Kidney epithelial cell (primary cell): Measurements from ENCODE around the gene YBX2. TPM values are rescaled to one million over a fixed set of nuclear protein-coding genes. Genes with fewer than 3 reads are reported as not detected.

Experiments used
- DNase-seq: peaks from one replicate; pipeline ENCODE4 v3.0.0-alpha.2; 2010; ENCODE audit warnings: low read depth
- H3K27me3 ChIP-seq: 2 replicates; pipeline ENCODE4 v1.6.0; 2011; ENCODE audit warnings: low read length; ENCODE audit not compliant: control insufficient read depth, insufficient read depth
- H3K36me3 ChIP-seq: 2 replicates; pipeline ENCODE4 v1.5.1; 2011; ENCODE audit warnings: low read length; ENCODE audit not compliant: control insufficient read depth, insufficient read depth
- H3K4me3 ChIP-seq: 2 replicates; pipeline ENCODE4 v1.5.1; 2011; ENCODE audit warnings: low read depth, mild to moderate bottlenecking, control low read depth, low read length
- CTCF ChIP-seq: IDR thresholded peaks from 2 replicates; pipeline ENCODE4 v1.5.1; 2011; ENCODE audit warnings: mild to moderate bottlenecking, moderate library complexity, low read length, control low read depth, inconsistent platforms; ENCODE audit not compliant: insufficient read depth, poor library complexity, severe bottlenecking
- total RNA-seq: library from RNA; depleted of rRNA; stranded (reverse); fragments of >200 nt; gene quantifications from 2 replicates; pipeline ENCODE4 v1.2.3, GENCODE V29; 2015

YBX2 gene
- total RNA-seq, 1 donor from 2014 or later, result 0.08 TPM

- DNase-seq, result no peak
- H3K4me3 ChIP-seq, result peak within 1 kb of the TSS; percentile 89
- H3K36me3 ChIP-seq, result no peaks in the 10 kb centered on the region
- H3K27me3 ChIP-seq, result no peaks in the 10 kb centered on the region
- TF ChIP-seq CTCF, result no peak
These were observed 52.4 kb downstream of the YBX2 start, which contains the start of gene GABARAP for GRCh38 chr17:7241783-7242716. GABARAP (minus strand) TSS chr17:7242449; CDS start chr17:7242330, 119 bp downstream.

GRCh38 chr17:7241090-7241733, 53.2 kb downstream of the YBX2 start:
- Histone ChIP-seq H3K36me3 (no peaks in the 10 kb centered on the region), H3K27me3 (no peaks in the 10 kb centered on the region), H3K4me3 (peak overlapping the region; percentile 89)
- DNase-seq, result no peak
- no peak for TF ChIP-seq CTCF

GRCh38 chr17:7240375-7240774, 54.1 kb downstream of the YBX2 start:
- Histone ChIP-seq H3K27me3 (no peaks in the 10 kb centered on the region), H3K36me3 (peaks cover 4% of the 10 kb centered on the region), H3K4me3 (no peak overlapping the region)
- DNase-seq, result no peak
- no peak for TF ChIP-seq CTCF

GRCh38 chr17:7239091-7240027, 55.1 kb downstream of the YBX2 start, which contains the start of gene PHF23:
PHF23 (minus strand) TSS chr17:7239457; CDS start chr17:7239279, 178 bp downstream.
- Histone ChIP-seq H3K27me3 (no peaks in the 10 kb centered on the region), H3K4me3 (peak within 1 kb of the TSS; percentile 97), H3K36me3 (peaks cover 5% of the 10 kb centered on the region)
- peak; percentile 93 for DNase-seq
- no peak for TF ChIP-seq CTCF

GRCh38 chr17:7238420-7239090, 55.9 kb downstream of the YBX2 start:
- Histone ChIP-seq H3K27me3 (no peaks in the 10 kb centered on the region), H3K4me3 (peak overlapping the region; percentile 97), H3K36me3 (peaks cover 5% of the 10 kb centered on the region)
- no peak for DNase-seq
- no peak for TF ChIP-seq CTCF

Other genes starting within 250 kb of the YBX2 start
- gene CLEC10A, start 214.4 kb downstream of the YBX2 start, total RNA-seq, result not detected in 2 replicates
- not detected in 2 replicates for gene ASGR2, start 179.8 kb downstream of the YBX2 start, total RNA-seq
- 6.9 and 9.0 TPM in 2 replicates for gene ASGR1, start 115.3 kb downstream of the YBX2 start, total RNA-seq
- gene DLG4, start 74.8 kb downstream of the YBX2 start, total RNA-seq, result 6.1 and 12.9 TPM in 2 replicates
- gene ACADVL, start 74.7 kb downstream of the YBX2 start, total RNA-seq, result 219 and 344 TPM in 2 replicates
- gene DVL2, start 60.1 kb downstream of the YBX2 start, total RNA-seq, result 57.1 and 69.8 TPM in 2 replicates
- gene PHF23, start 55.2 kb downstream of the YBX2 start, total RNA-seq, result 41.3 and 53.3 TPM in 2 replicates
- gene GABARAP, start 52.2 kb downstream of the YBX2 start, total RNA-seq, result 277 and 595 TPM in 2 replicates
- gene CTDNEP1, start 42.9 kb downstream of the YBX2 start, total RNA-seq, result 96.0 and 97.1 TPM in 2 replicates
- 20.8 and 29.0 TPM in 2 replicates for gene ELP5, start 42.4 kb downstream of the YBX2 start, total RNA-seq
- gene CLDN7, start 32.2 kb downstream of the YBX2 start, total RNA-seq, result 248 and 250 TPM in 2 replicates
- 0.38 and 1.1 TPM in 2 replicates for gene SLC2A4, start 12.9 kb downstream of the YBX2 start, total RNA-seq
- 460 and 490 TPM in 2 replicates for gene EIF5A, start 13.0 kb upstream of the YBX2 start, total RNA-seq
- 73.5 and 76.0 TPM in 2 replicates for gene GPS2, start 20.7 kb upstream of the YBX2 start, total RNA-seq
- 16.3 and 29.9 TPM in 2 replicates for gene NEURL4, start 34.7 kb upstream of the YBX2 start, total RNA-seq
- 0.14 and 3.6 TPM in 2 replicates for gene ACAP1, start 41.9 kb upstream of the YBX2 start, total RNA-seq
- 14.9 and 15.5 TPM in 2 replicates for gene KCTD11, start 57.5 kb upstream of the YBX2 start, total RNA-seq
- not detected in 2 replicates for gene TMEM95, start 60.5 kb upstream of the YBX2 start, total RNA-seq
- gene TNK1, start 86.5 kb upstream of the YBX2 start, total RNA-seq, result 4.0 and 13.3 TPM in 2 replicates
- gene PLSCR3, start 99.9 kb upstream of the YBX2 start, total RNA-seq, result 61.8 and 74.7 TPM in 2 replicates
- 66.9 and 77.1 TPM in 2 replicates for gene TMEM256, start 109.5 kb upstream of the YBX2 start, total RNA-seq
- 8.3 and 8.4 TPM in 2 replicates for gene NLGN2, start 113.2 kb upstream of the YBX2 start, total RNA-seq
- not detected in 2 replicates for gene SPEM1, start 125.7 kb upstream of the YBX2 start, total RNA-seq
- not detected in 2 replicates for gene SPEM2, start 131.0 kb upstream of the YBX2 start, total RNA-seq
- gene SPEM3, start 134.2 kb upstream of the YBX2 start, total RNA-seq, result not detected in 2 replicates
- 31.7 and 34.9 TPM in 2 replicates for gene TMEM102, start 140.8 kb upstream of the YBX2 start, total RNA-seq
- gene FGF11, start 144.9 kb upstream of the YBX2 start, total RNA-seq, result 1.5 and 1.8 TPM in 2 replicates
- gene CHRNB1, start 150.4 kb upstream of the YBX2 start, total RNA-seq, result 19.0 and 21.6 TPM in 2 replicates
- 26.3 and 28.3 TPM in 2 replicates for gene ZBTB4, start 185.0 kb upstream of the YBX2 start, total RNA-seq
- gene SLC35G6, start 186.8 kb upstream of the YBX2 start, total RNA-seq, result not detected in 2 replicates
- 56.9 and 57.8 TPM in 2 replicates for gene POLR2A, start 189.7 kb upstream of the YBX2 start, total RNA-seq